SJSA1 (cell line): Measurements from ENCODE around the gene TAF12. TPM values are rescaled to one million over a fixed set of nuclear protein-coding genes. Genes with fewer than 3 reads are reported as not detected.
A peak's percentile ranks its signal among the peaks of the same experiment; 100 is the strongest.
"Not testable (repeated sequence)": the region's sequence is repeated elsewhere in the genome, so short reads cannot be mapped to it uniquely, and the experiment has no call there.

Experiments used
- DNase-seq, 2 experiments: peaks; one replicate each; pipeline ENCODE4 v3.0.0-alpha.2; 2015 to 2020; ENCODE audit warnings: low spot score in 2 of 2, low read depth in 1 of 2
- H3K27ac ChIP-seq: fragments of 250-450 bp; sonication (Bioruptor Pico); 2 replicates; pipeline ENCODE4 v1.5.1; 2020; ENCODE audit warnings: mild to moderate bottlenecking, moderate library complexity
- H3K27me3 ChIP-seq: fragments of 250-450 bp; sonication (Bioruptor Pico); replicated peaks from 2 replicates; pipeline ENCODE4 v1.5.1; 2020; ENCODE audit warnings: mild to moderate bottlenecking, moderate library complexity
- H3K36me3 ChIP-seq: fragments of 250-450 bp; sonication (Bioruptor Pico); 2 replicates; pipeline ENCODE4 v1.5.1; 2020; ENCODE audit warnings: mild to moderate bottlenecking
- H3K4me1 ChIP-seq: fragments of 250-450 bp; sonication (Bioruptor Pico); replicated peaks from 2 replicates; pipeline ENCODE4 v1.6.1; 2021; ENCODE audit warnings: mild to moderate bottlenecking
- H3K4me3 ChIP-seq: fragments of 250-450 bp; sonication (Bioruptor Pico); 2 replicates; pipeline ENCODE4 v1.5.1; 2020; ENCODE audit warnings: mild to moderate bottlenecking
- H3K9me3 ChIP-seq: fragments of 250-450 bp; sonication (Bioruptor Pico); replicated peaks from 2 replicates; pipeline ENCODE4 v1.5.1; 2020; ENCODE audit warnings: mild to moderate bottlenecking
- total RNA-seq: library from RNA; depleted of rRNA; stranded (reverse); fragments of >200 nt; shearing (Covaris generic); gene quantifications from 2 replicates; pipeline ENCODE4 v1.2.3, GENCODE V29; 2014

The TAF12 gene
- total RNA-seq, 1 experiment from 2014 or later: 32.0 TPM

- Histone ChIP-seq H3K27me3 (no peaks in the 10 kb centered on the region), H3K4me1 (peaks cover 21% of the 10 kb centered on the region), H3K4me3 (peak overlapping the region; percentile 78), H3K36me3 (peaks cover 44% of the 10 kb centered on the region), H3K27ac (peak overlapping the region; percentile 20), H3K9me3 (no peaks in the 10 kb centered on the region)
- DNase-seq: no peak
Observed at GRCh38 chr1:28582248-28582615, 60.6 kb downstream of the TAF12 start.

- H3K9me3 ChIP-seq: no peaks in the 10 kb centered on the region
- peaks cover 49% of the 10 kb centered on the region for H3K36me3 ChIP-seq
- DNase-seq: peak; percentile 95
- H3K4me1 ChIP-seq: peaks cover 21% of the 10 kb centered on the region
- peak overlapping the region; percentile 78 for H3K4me3 ChIP-seq
- H3K27me3 ChIP-seq: no peaks in the 10 kb centered on the region
- peak overlapping the region; percentile 55 for H3K27ac ChIP-seq
Observed at GRCh38 chr1:28581531-28582247, 61.2 kb downstream of the TAF12 start.

- Histone ChIP-seq H3K4me1 (peaks cover 21% of the 10 kb centered on the region), H3K4me3 (peak overlapping the region; percentile 78), H3K27me3 (no peaks in the 10 kb centered on the region), H3K36me3 (peaks cover 56% of the 10 kb centered on the region), H3K9me3 (no peaks in the 10 kb centered on the region), H3K27ac (peak overlapping the region; percentile 55)
- peak; percentile 43 to 51 for DNase-seq
Observed at GRCh38 chr1:28580722-28581530, 61.9 kb downstream of the TAF12 start.

- Histone ChIP-seq H3K4me3 (peak overlapping the region; percentile 78; the same call in 1 of the 2 replicates), H3K27ac (no peak overlapping the region), H3K36me3 (peaks cover 56% of the 10 kb centered on the region), H3K4me1 (peaks cover 21% of the 10 kb centered on the region), H3K9me3 (no peaks in the 10 kb centered on the region), H3K27me3 (no peaks in the 10 kb centered on the region)
- DNase-seq: no peak
Observed at GRCh38 chr1:28579401-28579800, 63.5 kb downstream of the TAF12 start.

GRCh38 chr1:28578696-28579218, 64.1 kb downstream of the TAF12 start:
- peaks cover 56% of the 10 kb centered on the region for H3K36me3 ChIP-seq
- H3K4me3 ChIP-seq: no peak overlapping the region
- no peak for DNase-seq
- peaks cover 21% of the 10 kb centered on the region for H3K4me1 ChIP-seq
- no peaks in the 10 kb centered on the region for H3K27me3 ChIP-seq
- no peaks in the 10 kb centered on the region for H3K9me3 ChIP-seq
- H3K27ac ChIP-seq: no peak overlapping the region

GRCh38 chr1:28577738-28578536, 64.9 kb downstream of the TAF12 start:
- Histone ChIP-seq H3K4me1 (peaks cover 21% of the 10 kb centered on the region), H3K27ac (no peak overlapping the region), H3K27me3 (no peaks in the 10 kb centered on the region), H3K9me3 (no peaks in the 10 kb centered on the region), H3K36me3 (peaks cover 59% of the 10 kb centered on the region), H3K4me3 (no peak overlapping the region)
- no peak for DNase-seq

- DNase-seq: no peak
- H3K4me3 ChIP-seq: no peak overlapping the region
- H3K27me3 ChIP-seq: no peaks in the 10 kb centered on the region
- no peak overlapping the region for H3K27ac ChIP-seq
- peaks cover 59% of the 10 kb centered on the region for H3K36me3 ChIP-seq
- no peaks in the 10 kb centered on the region for H3K9me3 ChIP-seq
- peaks cover 16% of the 10 kb centered on the region for H3K4me1 ChIP-seq
Observed at GRCh38 chr1:28577052-28577678, 65.7 kb downstream of the TAF12 start.

GRCh38 chr1:28573564-28573963, 69.3 kb downstream of the TAF12 start:
- Histone ChIP-seq H3K4me3 (no peak overlapping the region), H3K36me3 (peaks cover 59% of the 10 kb centered on the region), H3K27ac (no peak overlapping the region), H3K27me3 (no peaks in the 10 kb centered on the region), H3K4me1 (no peaks in the 10 kb centered on the region), H3K9me3 (no peaks in the 10 kb centered on the region)
- DNase-seq: no peak

- not testable (repeated sequence) for H3K9me3 ChIP-seq, H3K27me3 ChIP-seq, H3K4me3 ChIP-seq, H3K27ac ChIP-seq, DNase-seq, H3K4me1 ChIP-seq
- H3K36me3 ChIP-seq: peaks cover 59% of the 10 kb centered on the region
Observed at GRCh38 chr1:28572891-28573290, 70.0 kb downstream of the TAF12 start.

- H3K27ac ChIP-seq: no peak overlapping the region
- no peaks in the 10 kb centered on the region for H3K9me3 ChIP-seq
- no peak for DNase-seq
- peaks cover 58% of the 10 kb centered on the region for H3K36me3 ChIP-seq
- no peak overlapping the region for H3K4me3 ChIP-seq
- no peaks in the 10 kb centered on the region for H3K27me3 ChIP-seq
- no peaks in the 10 kb centered on the region for H3K4me1 ChIP-seq
Observed at GRCh38 chr1:28571911-28572310, 71.0 kb downstream of the TAF12 start.

GRCh38 chr1:28566931-28567330, 75.9 kb downstream of the TAF12 start:
- Histone ChIP-seq H3K9me3 (no peaks in the 10 kb centered on the region), H3K4me3 (no peak overlapping the region), H3K4me1 (no peaks in the 10 kb centered on the region), H3K27ac (no peak overlapping the region), H3K36me3 (peaks cover 70% of the 10 kb centered on the region), H3K27me3 (no peaks in the 10 kb centered on the region)
- DNase-seq: no peak

- H3K4me1 ChIP-seq: no peaks in the 10 kb centered on the region
- no peak for DNase-seq
- H3K4me3 ChIP-seq: no peak overlapping the region
- no peaks in the 10 kb centered on the region for H3K27me3 ChIP-seq
- no peak overlapping the region for H3K27ac ChIP-seq
- peaks cover 70% of the 10 kb centered on the region for H3K36me3 ChIP-seq
- H3K9me3 ChIP-seq: no peaks in the 10 kb centered on the region
Observed at GRCh38 chr1:28565726-28566125, 77.1 kb downstream of the TAF12 start.

GRCh38 chr1:28565040-28565439, 77.8 kb downstream of the TAF12 start:
- Histone ChIP-seq H3K27me3 (no peaks in the 10 kb centered on the region), H3K9me3 (no peaks in the 10 kb centered on the region), H3K36me3 (peaks cover 72% of the 10 kb centered on the region), H3K27ac (no peak overlapping the region), H3K4me3 (no peak overlapping the region), H3K4me1 (no peaks in the 10 kb centered on the region)
- no peak for DNase-seq
